Psoas muscle (tissue), 8 donors: ENCODE results near the gene GLRX. TPM values are rescaled to one million over a fixed set of nuclear protein-coding genes. Genes with fewer than 3 reads are reported as not detected.
"Not testable (repeated sequence)": the region's sequence is repeated elsewhere in the genome, so short reads cannot be mapped to it uniquely, and the experiment has no call there.

Source experiments
- ATAC-seq, 4 donors: fragments of 200-7000 bp; cut with Tn5 transposase; one replicate each; pipeline ENCODE4 v1.9.1; 2020; ENCODE audit warnings: moderate library complexity in 3 of 4, mild to moderate bottlenecking in 2 of 4
- DNase-seq, 2 donors: peaks; one replicate each; pipeline ENCODE4 v3.0.0-alpha.2; 2020
- H3K27ac ChIP-seq: fragments of 200-600 bp; one replicate; pipeline ENCODE4 v1.8.0; 2022
- H3K27me3 ChIP-seq, 3 donors: fragments of 200-600 bp in 1 of 3; one replicate each; pipeline versions ENCODE4 v1.6.1 to v1.8.0; 2013 to 2022; ENCODE audit warnings: low read length in 2 of 3, mild to moderate bottlenecking in 2 of 3, moderate library complexity in 1 of 3; ENCODE audit not compliant: insufficient read depth in 3 of 3
- H3K36me3 ChIP-seq, 2 donors: fragments of 200-600 bp in 1 of 2; one replicate each; pipeline versions ENCODE4 v1.6.1 to v1.8.0; 2013 to 2022; ENCODE audit warnings: low read depth in 1 of 2, mild to moderate bottlenecking in 1 of 2, moderate library complexity in 1 of 2; ENCODE audit not compliant: insufficient read depth in 1 of 2
- H3K4me1 ChIP-seq: fragments of 200-600 bp; one replicate; pipeline ENCODE4 v1.8.0; 2022
- H3K4me3 ChIP-seq: fragments of 200-600 bp; one replicate; pipeline ENCODE4 v1.8.0; 2022; ENCODE audit warnings: mild to moderate bottlenecking
- H3K9me3 ChIP-seq: fragments of 200-600 bp; one replicate; pipeline ENCODE4 v1.8.0; 2022
- WGBS, 3 donors: extraction: QIAGEN DNeasy Blood & Tissue Kit; methylation state at CpG; one replicate each; pipeline versions ENCODE4 v1.1.6 to v1.1.7; 2013; 5-methylcytosine and 5-hydroxymethylcytosine counted together
- intact Hi-C, 2 donors: fragments of 100-400 bp; cut with DNase I; formaldehyde crosslinking; loops; one replicate each; pipeline versions ENCODE4 v1.11.0 to v1.14.2; 2022
- polyA plus RNA-seq, 3 donors: library from polyadenylated mRNA; stranded (reverse); fragments of 200-250 nt; gene quantifications; one replicate each; pipeline ENCODE4 v1.2.3, GENCODE V29; 2013
- total RNA-seq, 4 donors: library from RNA; stranded (reverse); fragmentation: NEBNext Ultra II Directional in 2 of 4; extraction: Animal tissue kit (Norgen Biotek cat#: 25700) in 2 of 4; gene quantifications; one replicate each; pipeline versions ENCODE4 v1.2.1 to v1.2.4, GENCODE V29; 2021 to 2023
- TF ChIP-seq, protein P1 (sequence below): fragments of 200-600 bp; IDR thresholded peaks from one replicate; pipeline ENCODE4 v1.8.0; 2022; ENCODE audit warnings: antibody characterized with exemption
- donor health status: healthy with polysubstance abuse.
- donor health status: DM: no; HTN: no; CAD: no; lungs with moderate emphysema.
- donor health status: Bipolar disorder and iron deficiency.
- donor health status: healthy.
- donor health status: DM: yes; HTN: yes; CAD: no.
- donor health status: DM: no; HTN: no; CAD: no.
- donor health status: DM: no; HTN: no; CAD: no.
- donor health status: DM: yes; HTN: yes; CAD: no.

The GLRX gene
- total and polyA plus RNA-seq, 7 donors: 131 to 3,024 (median 888) TPM

DNA sequence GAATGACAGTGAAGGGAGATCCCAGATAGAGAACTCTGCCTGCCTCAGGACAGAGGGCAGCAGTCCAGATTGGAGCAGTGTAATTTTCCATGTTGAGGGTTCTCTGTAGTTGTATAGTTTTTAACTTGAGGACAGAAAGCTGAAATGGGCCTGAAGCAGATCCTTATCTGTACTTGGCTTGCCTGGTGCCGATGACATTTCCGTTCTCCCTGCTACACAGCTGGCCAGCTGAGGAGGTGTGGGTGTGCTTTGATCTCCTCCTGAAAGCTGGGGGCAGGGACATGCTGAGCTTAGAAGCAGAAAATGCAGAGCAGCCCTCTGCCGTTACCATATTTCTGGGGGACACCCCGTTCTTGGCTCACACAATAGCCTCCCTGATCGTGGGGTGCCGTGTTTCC is 10.5 kb downstream of the GLRX start:
- ATAC-seq: peak; percentile 11 to 42 (median 36)
- 30 to 72% (median 59%) methylated on average over 6 of the region's 6 CpGs for WGBS, 3 donors
- peak overlapping the region; percentile 95 for H3K27ac ChIP-seq
- peak; percentile 34 to 55 for DNase-seq
- peaks cover 12 to 42% of the 10 kb centered on the region in 2 donors for H3K36me3 ChIP-seq
- no peaks in the 10 kb centered on the region for H3K27me3 ChIP-seq
- no peak overlapping the region for H3K4me3 ChIP-seq
- H3K4me1 ChIP-seq: peaks cover 63% of the 10 kb centered on the region
- no peaks in the 10 kb centered on the region for H3K9me3 ChIP-seq
- TF ChIP-seq, protein P1, sequence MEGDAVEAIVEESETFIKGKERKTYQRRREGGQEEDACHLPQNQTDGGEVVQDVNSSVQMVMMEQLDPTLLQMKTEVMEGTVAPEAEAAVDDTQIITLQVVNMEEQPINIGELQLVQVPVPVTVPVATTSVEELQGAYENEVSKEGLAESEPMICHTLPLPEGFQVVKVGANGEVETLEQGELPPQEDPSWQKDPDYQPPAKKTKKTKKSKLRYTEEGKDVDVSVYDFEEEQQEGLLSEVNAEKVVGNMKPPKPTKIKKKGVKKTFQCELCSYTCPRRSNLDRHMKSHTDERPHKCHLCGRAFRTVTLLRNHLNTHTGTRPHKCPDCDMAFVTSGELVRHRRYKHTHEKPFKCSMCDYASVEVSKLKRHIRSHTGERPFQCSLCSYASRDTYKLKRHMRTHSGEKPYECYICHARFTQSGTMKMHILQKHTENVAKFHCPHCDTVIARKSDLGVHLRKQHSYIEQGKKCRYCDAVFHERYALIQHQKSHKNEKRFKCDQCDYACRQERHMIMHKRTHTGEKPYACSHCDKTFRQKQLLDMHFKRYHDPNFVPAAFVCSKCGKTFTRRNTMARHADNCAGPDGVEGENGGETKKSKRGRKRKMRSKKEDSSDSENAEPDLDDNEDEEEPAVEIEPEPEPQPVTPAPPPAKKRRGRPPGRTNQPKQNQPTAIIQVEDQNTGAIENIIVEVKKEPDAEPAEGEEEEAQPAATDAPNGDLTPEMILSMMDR: no peak
- intact Hi-C loops: no loop called here

DNA sequence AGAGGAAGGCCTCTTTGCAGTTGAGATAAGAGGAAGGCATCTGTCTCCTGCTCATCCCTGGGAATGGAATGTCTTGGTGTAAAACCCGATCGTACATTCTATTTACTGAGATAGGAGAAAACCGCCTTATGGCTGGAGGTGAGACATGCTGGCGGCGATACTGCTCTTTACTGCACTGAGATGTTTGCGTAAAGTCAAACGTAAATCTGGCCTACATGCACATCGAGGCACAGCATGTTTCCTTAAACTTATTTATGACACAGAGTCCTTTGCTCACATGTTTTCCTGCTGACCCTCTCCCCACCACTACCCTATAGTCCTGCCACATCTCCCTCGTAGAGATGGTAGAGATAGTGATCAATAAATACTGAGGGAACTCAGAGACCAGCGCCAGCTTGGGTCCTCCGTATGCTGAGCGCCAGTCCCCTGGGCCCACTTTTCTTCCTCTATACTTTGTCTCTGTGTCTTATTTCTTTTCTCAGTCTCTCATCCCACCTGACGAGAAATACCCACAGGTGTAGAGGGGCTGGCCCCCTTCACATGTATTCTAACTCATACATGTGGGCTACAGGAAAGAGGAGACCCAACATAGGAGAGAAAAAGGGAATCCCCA is 11.0 kb downstream of the GLRX start:
- WGBS, 3 donors: 86 to 88% (median 88%) methylated on average over 13 of the region's 13 CpGs
- DNase-seq, H3K4me3 ChIP-seq, intact Hi-C loops, H3K27me3 ChIP-seq, ATAC-seq, H3K9me3 ChIP-seq: not testable (repeated sequence)
- Histone ChIP-seq H3K36me3 (peaks cover 12 to 37% of the 10 kb centered on the region in 2 donors), H3K27ac (peak overlapping the region; percentile 95), H3K4me1 (peaks cover 58% of the 10 kb centered on the region)

DNA sequence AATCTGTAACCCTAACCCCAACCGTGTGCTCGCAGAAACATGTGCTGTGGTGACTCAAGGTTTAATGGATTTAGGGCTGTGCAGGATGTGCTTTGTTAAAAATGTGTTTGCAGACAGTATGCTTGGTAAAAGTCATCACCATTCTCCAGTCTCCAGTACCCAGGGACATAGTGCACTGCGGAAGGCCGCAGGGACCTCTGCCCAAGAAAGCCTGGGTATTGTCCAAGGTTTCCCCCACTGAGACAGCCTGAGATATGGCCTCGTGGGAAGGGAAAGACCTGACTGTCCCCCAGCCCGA is 11.5 kb downstream of the GLRX start:
- H3K27ac ChIP-seq: peak overlapping the region; percentile 95
- H3K4me1 ChIP-seq: peaks cover 54% of the 10 kb centered on the region
- intact Hi-C loops, ATAC-seq, H3K27me3 ChIP-seq, H3K9me3 ChIP-seq, DNase-seq, H3K4me3 ChIP-seq: not testable (repeated sequence)
- WGBS, 3 donors: 73 to 83% (median 76%) methylated on average over 6 of the region's 6 CpGs
- peaks cover 12 to 32% of the 10 kb centered on the region in 2 donors for H3K36me3 ChIP-seq

DNA sequence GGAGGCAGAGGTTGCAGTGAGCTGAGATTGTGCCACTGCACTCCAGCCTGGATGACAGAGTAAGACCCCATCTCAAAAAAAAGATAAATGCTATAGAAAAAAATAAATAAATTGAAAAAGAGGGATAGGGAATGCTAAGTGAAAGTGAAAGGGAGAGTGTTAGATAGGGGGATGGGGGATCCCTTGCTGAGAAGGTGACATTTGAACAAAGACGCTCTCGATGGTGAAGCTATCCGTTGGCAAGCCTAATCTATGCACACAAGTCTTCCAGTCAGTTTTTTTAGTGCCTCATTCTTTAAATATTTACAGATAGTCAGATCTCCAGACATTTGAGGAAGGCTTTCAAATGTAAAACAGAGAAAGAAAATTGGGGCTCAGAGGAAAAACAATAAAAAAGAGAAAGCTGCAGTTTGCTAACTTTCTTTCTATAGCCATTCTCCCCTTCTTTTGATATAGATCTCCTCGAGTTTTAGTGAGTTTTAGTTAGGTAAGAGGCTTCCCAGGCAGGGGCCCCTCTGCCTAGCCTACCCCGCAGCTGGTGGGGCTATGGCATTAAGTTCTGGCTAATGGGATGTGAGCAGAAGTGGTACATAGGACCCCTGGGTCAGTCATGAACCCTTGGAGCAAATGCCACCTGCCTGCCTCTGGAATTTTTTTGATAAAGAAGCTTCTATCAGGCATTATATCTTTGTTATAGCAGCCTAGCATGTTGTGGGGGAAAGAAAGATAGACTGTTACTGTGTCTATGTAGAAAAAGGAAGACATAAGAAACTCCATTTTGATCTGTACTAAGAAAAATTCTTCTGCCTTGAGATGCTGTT is 12.0 kb downstream of the GLRX start:
- DNase-seq (no peak), ATAC-seq (peak in 3 of 4 donors; percentile 15 to 23 (median 15))
- no peak overlapping the region for H3K4me3 ChIP-seq
- TF ChIP-seq, protein P1: no peak
- 33 to 48% (median 44%) methylated on average over 5 of the region's 5 CpGs for WGBS, 3 donors
- peaks cover 48% of the 10 kb centered on the region for H3K4me1 ChIP-seq
- no peaks in the 10 kb centered on the region for H3K9me3 ChIP-seq
- H3K27me3 ChIP-seq: no peaks in the 10 kb centered on the region
- intact Hi-C loops: no loop called here
- H3K27ac ChIP-seq: peak overlapping the region; percentile 95
- H3K36me3 ChIP-seq: peaks cover 8 to 27% of the 10 kb centered on the region in 2 donors

DNA sequence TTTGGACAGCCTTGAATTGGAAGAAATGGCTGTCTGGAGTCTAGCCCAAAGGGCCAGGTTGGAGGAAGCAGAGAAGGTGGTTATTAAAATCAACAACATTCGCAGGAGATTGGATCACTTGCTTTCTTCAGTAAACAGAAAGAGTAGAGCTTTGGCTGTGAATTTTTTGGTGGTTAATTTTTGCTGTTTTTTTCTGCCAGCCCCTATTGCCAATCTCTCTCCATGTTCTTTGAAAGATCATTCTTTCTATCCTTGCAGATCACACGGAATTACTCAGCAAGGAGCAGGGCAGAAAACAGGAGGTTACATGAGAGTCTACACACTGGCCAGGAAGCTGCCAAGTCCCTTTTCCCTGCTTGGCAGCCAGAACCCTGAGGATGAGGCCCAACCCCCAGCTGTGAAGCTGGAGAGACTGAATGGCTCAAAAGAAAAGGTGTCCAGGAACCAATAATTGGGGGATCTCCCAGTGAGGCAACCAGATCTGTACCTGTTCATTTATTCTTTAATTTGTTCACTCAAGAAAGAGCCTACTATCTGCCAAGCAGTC is 13.0 kb downstream of the GLRX start:
- peak overlapping the region; percentile 29 for H3K4me3 ChIP-seq
- H3K36me3 ChIP-seq: peaks cover 1 to 16% of the 10 kb centered on the region in 2 donors
- H3K9me3 ChIP-seq: no peaks in the 10 kb centered on the region
- peak overlapping the region; percentile 95 for H3K27ac ChIP-seq
- peaks cover 38% of the 10 kb centered on the region for H3K4me1 ChIP-seq
- intact Hi-C loops: no loop called here
- 9 to 23% (median 10%) methylated on average over 2 of the region's 2 CpGs for WGBS, 3 donors
- no peaks in the 10 kb centered on the region for H3K27me3 ChIP-seq
- TF ChIP-seq, protein P1: no peak
- ATAC-seq (peak; percentile 47 to 73 (median 64)), DNase-seq (peak in 1 of 2 donors; percentile 66)
